Activated naive CD8-positive, alpha-beta T cell (primary cell): ENCODE data around the gene NID1.
A peak's percentile ranks its signal among the peaks of the same experiment; 100 is the strongest.

Experiments used
- H3K27ac Mint-ChIP-seq: one replicate; pipeline ENCODE4 v1.8.0; 2021; ENCODE audit warnings: mixed read lengths
- H3K27me3 Mint-ChIP-seq: one replicate; pipeline ENCODE4 v1.8.0; 2021; ENCODE audit warnings: mixed read lengths
- H3K36me3 Mint-ChIP-seq: one replicate; pipeline ENCODE4 v1.8.0; 2021; ENCODE audit warnings: mixed read lengths
- H3K4me1 Mint-ChIP-seq: one replicate; pipeline ENCODE4 v1.8.0; 2021; ENCODE audit warnings: low read depth, mixed read lengths
- H3K4me3 Mint-ChIP-seq: one replicate; pipeline ENCODE4 v1.8.0; 2021; ENCODE audit warnings: mild to moderate bottlenecking, mixed read lengths
- H3K9me3 Mint-ChIP-seq: one replicate; pipeline ENCODE4 v1.8.0; 2021; ENCODE audit warnings: low read depth, mixed read lengths

Gene NID1

GRCh38 chr1:236063919-236064673 lies 794 bp downstream of the NID1 start:
- peak overlapping the region; percentile 60 for H3K4me3 Mint-ChIP-seq
- peaks cover 16% of the 10 kb centered on the region for H3K27me3 Mint-ChIP-seq
- peaks cover 25% of the 10 kb centered on the region for H3K4me1 Mint-ChIP-seq
- H3K36me3 Mint-ChIP-seq: no peaks in the 10 kb centered on the region
- no peak overlapping the region for H3K27ac Mint-ChIP-seq
- H3K9me3 Mint-ChIP-seq: no peaks in the 10 kb centered on the region

- H3K27me3 Mint-ChIP-seq: peaks cover 16% of the 10 kb centered on the region
- peaks cover 26% of the 10 kb centered on the region for H3K4me1 Mint-ChIP-seq
- no peaks in the 10 kb centered on the region for H3K9me3 Mint-ChIP-seq
- no peak overlapping the region for H3K27ac Mint-ChIP-seq
- H3K36me3 Mint-ChIP-seq: no peaks in the 10 kb centered on the region
- H3K4me3 Mint-ChIP-seq: peak overlapping the region; percentile 60
Measured at GRCh38 chr1:236063551-236063918, 1.4 kb downstream of the NID1 start.

GRCh38 chr1:236060286-236060685 lies 4.6 kb downstream of the NID1 start:
- H3K9me3 Mint-ChIP-seq: no peaks in the 10 kb centered on the region
- peaks cover 14% of the 10 kb centered on the region for H3K27me3 Mint-ChIP-seq
- H3K4me3 Mint-ChIP-seq: no peak overlapping the region
- H3K27ac Mint-ChIP-seq: no peak overlapping the region
- peaks cover 10% of the 10 kb centered on the region for H3K4me1 Mint-ChIP-seq
- H3K36me3 Mint-ChIP-seq: no peaks in the 10 kb centered on the region

- Mint-ChIP-seq H3K36me3 (no peaks in the 10 kb centered on the region), H3K9me3 (no peaks in the 10 kb centered on the region), H3K27me3 (peaks cover 14% of the 10 kb centered on the region), H3K27ac (no peak overlapping the region), H3K4me3 (no peak overlapping the region), H3K4me1 (peaks cover 10% of the 10 kb centered on the region)
Measured at GRCh38 chr1:236059011-236059410, 5.9 kb downstream of the NID1 start.

- H3K27ac Mint-ChIP-seq: no peak overlapping the region
- H3K27me3 Mint-ChIP-seq: peaks cover 13% of the 10 kb centered on the region
- H3K4me3 Mint-ChIP-seq: no peak overlapping the region
- H3K36me3 Mint-ChIP-seq: no peaks in the 10 kb centered on the region
- H3K4me1 Mint-ChIP-seq: peaks cover 8% of the 10 kb centered on the region
- no peaks in the 10 kb centered on the region for H3K9me3 Mint-ChIP-seq
Measured at GRCh38 chr1:236058141-236058934, 6.6 kb downstream of the NID1 start.

- no peaks in the 10 kb centered on the region for H3K9me3 Mint-ChIP-seq
- H3K27ac Mint-ChIP-seq: no peak overlapping the region
- no peak overlapping the region for H3K4me3 Mint-ChIP-seq
- peaks cover 14% of the 10 kb centered on the region for H3K27me3 Mint-ChIP-seq
- peaks cover 8% of the 10 kb centered on the region for H3K4me1 Mint-ChIP-seq
- H3K36me3 Mint-ChIP-seq: no peaks in the 10 kb centered on the region
Measured at GRCh38 chr1:236057546-236057945, 7.3 kb downstream of the NID1 start.

GRCh38 chr1:236052232-236052993 lies 12.5 kb downstream of the NID1 start:
- H3K27ac Mint-ChIP-seq: no peak overlapping the region
- no peaks in the 10 kb centered on the region for H3K36me3 Mint-ChIP-seq
- no peak overlapping the region for H3K4me3 Mint-ChIP-seq
- no peaks in the 10 kb centered on the region for H3K9me3 Mint-ChIP-seq
- peaks cover 6% of the 10 kb centered on the region for H3K27me3 Mint-ChIP-seq
- H3K4me1 Mint-ChIP-seq: no peaks in the 10 kb centered on the region

- Mint-ChIP-seq H3K4me3 (no peak overlapping the region), H3K27me3 (peaks cover 6% of the 10 kb centered on the region), H3K4me1 (no peaks in the 10 kb centered on the region), H3K36me3 (no peaks in the 10 kb centered on the region), H3K27ac (no peak overlapping the region), H3K9me3 (no peaks in the 10 kb centered on the region)
Measured at GRCh38 chr1:236051242-236051791, 13.6 kb downstream of the NID1 start.

GRCh38 chr1:236045771-236046170 lies 19.1 kb downstream of the NID1 start:
- Mint-ChIP-seq H3K27me3 (no peaks in the 10 kb centered on the region), H3K9me3 (no peaks in the 10 kb centered on the region), H3K36me3 (no peaks in the 10 kb centered on the region), H3K4me1 (no peaks in the 10 kb centered on the region), H3K27ac (no peak overlapping the region), H3K4me3 (no peak overlapping the region)

- no peaks in the 10 kb centered on the region for H3K36me3 Mint-ChIP-seq
- no peak overlapping the region for H3K4me3 Mint-ChIP-seq
- H3K9me3 Mint-ChIP-seq: no peaks in the 10 kb centered on the region
- no peaks in the 10 kb centered on the region for H3K4me1 Mint-ChIP-seq
- H3K27me3 Mint-ChIP-seq: no peaks in the 10 kb centered on the region
- H3K27ac Mint-ChIP-seq: no peak overlapping the region
Measured at GRCh38 chr1:236044341-236044740, 20.5 kb downstream of the NID1 start.

GRCh38 chr1:236041631-236042618 lies 23.0 kb downstream of the NID1 start:
- Mint-ChIP-seq H3K36me3 (no peaks in the 10 kb centered on the region), H3K27ac (no peak overlapping the region), H3K9me3 (no peaks in the 10 kb centered on the region), H3K27me3 (no peaks in the 10 kb centered on the region), H3K4me1 (no peaks in the 10 kb centered on the region), H3K4me3 (no peak overlapping the region)

- no peaks in the 10 kb centered on the region for H3K4me1 Mint-ChIP-seq
- H3K36me3 Mint-ChIP-seq: no peaks in the 10 kb centered on the region
- H3K9me3 Mint-ChIP-seq: no peaks in the 10 kb centered on the region
- no peaks in the 10 kb centered on the region for H3K27me3 Mint-ChIP-seq
- no peak overlapping the region for H3K4me3 Mint-ChIP-seq
- no peak overlapping the region for H3K27ac Mint-ChIP-seq
Measured at GRCh38 chr1:236039740-236040685, 24.9 kb downstream of the NID1 start.

- no peaks in the 10 kb centered on the region for H3K27me3 Mint-ChIP-seq
- no peak overlapping the region for H3K27ac Mint-ChIP-seq
- H3K9me3 Mint-ChIP-seq: no peaks in the 10 kb centered on the region
- H3K36me3 Mint-ChIP-seq: no peaks in the 10 kb centered on the region
- no peaks in the 10 kb centered on the region for H3K4me1 Mint-ChIP-seq
- no peak overlapping the region for H3K4me3 Mint-ChIP-seq
Measured at GRCh38 chr1:236038034-236038433, 26.9 kb downstream of the NID1 start.
